Mesenchymal stem cell (in vitro differentiated cells and primary cell): ENCODE data around the gene ZBTB3. TPM values are rescaled to one million over a fixed set of nuclear protein-coding genes. Genes with fewer than 3 reads are reported as not detected.

Experiments used
- DNase-seq: peaks from one replicate; pipeline ENCODE4 v3.0.0-alpha.2; 2013
- H2AFZ ChIP-seq: one replicate; pipeline ENCODE4 v1.6.1; 2013; ENCODE audit warnings: low read depth, mild to moderate bottlenecking, control low read depth, inconsistent platforms, low read length, moderate library complexity
- H2AK5ac ChIP-seq: 2 replicates; pipeline ENCODE4 v1.6.1; 2013; ENCODE audit warnings: low read length, moderate library complexity, mild to moderate bottlenecking, inconsistent platforms; ENCODE audit not compliant: severe bottlenecking
- H2BK120ac ChIP-seq: one replicate; pipeline ENCODE4 v1.6.1; 2013; ENCODE audit warnings: low read depth, mild to moderate bottlenecking, inconsistent platforms, low read length, moderate library complexity
- H2BK12ac ChIP-seq, 2 experiments: one replicate each; pipeline ENCODE4 v1.6.1; 2013; ENCODE audit warnings: inconsistent platforms in 2 of 2, low read length in 2 of 2, mild to moderate bottlenecking in 2 of 2, moderate library complexity in 2 of 2, control low read depth in 1 of 2
- H2BK15ac ChIP-seq: one replicate; pipeline ENCODE4 v1.6.1; 2013; ENCODE audit warnings: mild to moderate bottlenecking, low read depth, inconsistent platforms; ENCODE audit not compliant: poor library complexity, severe bottlenecking
- H2BK5ac ChIP-seq: 2 replicates; pipeline ENCODE4 v1.6.1; 2013; ENCODE audit warnings: low read depth, mild to moderate bottlenecking, low read length, control low read depth, inconsistent platforms; ENCODE audit not compliant: poor library complexity, severe bottlenecking
- H3K14ac ChIP-seq, 2 experiments: one replicate each; pipeline ENCODE4 v1.6.1; 2013; ENCODE audit warnings: inconsistent platforms in 2 of 2, low read length in 2 of 2, control low read depth in 1 of 2, mild to moderate bottlenecking in 1 of 2, moderate library complexity in 1 of 2
- H3K18ac ChIP-seq, 2 experiments: one replicate each; pipeline ENCODE4 v1.6.1; 2013; ENCODE audit warnings: inconsistent platforms in 2 of 2, low read length in 2 of 2, control low read depth in 1 of 2, low read depth in 1 of 2, mild to moderate bottlenecking in 1 of 2
- H3K23ac ChIP-seq, 2 experiments: one replicate each; pipeline ENCODE4 v1.6.1; 2013; ENCODE audit warnings: inconsistent platforms in 2 of 2, low read length in 2 of 2, mild to moderate bottlenecking in 2 of 2, moderate library complexity in 2 of 2, control low read depth in 1 of 2
- H3K27ac ChIP-seq: 2 replicates; pipeline ENCODE4 v1.5.1; 2013; ENCODE audit warnings: mild to moderate bottlenecking, moderate library complexity, low read length, control low read depth, inconsistent platforms; ENCODE audit not compliant: poor library complexity, severe bottlenecking
- H3K27me3 ChIP-seq, 2 experiments: 2 replicates each; pipeline versions ENCODE4 v1.6.1 to v1.7.0; 2013; ENCODE audit warnings: low read length in 2 of 2, mild to moderate bottlenecking in 2 of 2, moderate library complexity in 2 of 2, control low read depth in 1 of 2, inconsistent platforms in 1 of 2; ENCODE audit not compliant: control insufficient read depth in 1 of 2, insufficient read depth in 1 of 2
- H3K36me3 ChIP-seq, 2 experiments: 2 replicates each; pipeline versions ENCODE4 v1.6.1 to v1.7.0; 2013; ENCODE audit warnings: low read length in 2 of 2, control low read depth in 1 of 2, inconsistent platforms in 1 of 2, low read depth in 1 of 2, mild to moderate bottlenecking in 1 of 2; ENCODE audit not compliant: insufficient read depth in 2 of 2, control insufficient read depth in 1 of 2
- H3K4ac ChIP-seq, 2 experiments: one replicate each; pipeline ENCODE4 v1.6.1; 2013; ENCODE audit warnings: inconsistent platforms in 2 of 2, low read length in 2 of 2, mild to moderate bottlenecking in 2 of 2, moderate library complexity in 2 of 2, control low read depth in 1 of 2, low read depth in 1 of 2
- H3K4me1 ChIP-seq: 2 replicates; pipeline ENCODE4 v1.6.1; 2013; ENCODE audit warnings: low read depth, low read length, control low read depth; ENCODE audit not compliant: control insufficient read depth, insufficient read depth
- H3K4me2 ChIP-seq: 2 replicates; pipeline ENCODE4 v1.6.1; 2013; ENCODE audit warnings: low read length, mild to moderate bottlenecking, inconsistent platforms; ENCODE audit not compliant: poor library complexity, severe bottlenecking
- H3K4me3 ChIP-seq, 2 experiments: 2 replicates each; pipeline versions ENCODE4 v1.5.1 to v1.7.0; 2013; ENCODE audit warnings: low read length in 2 of 2, mild to moderate bottlenecking in 2 of 2, control low read depth in 1 of 2, low read depth in 1 of 2; ENCODE audit not compliant: insufficient read depth in 1 of 2
- H3K79me1 ChIP-seq: replicated peaks from 2 replicates; pipeline ENCODE4 v1.6.1; 2013; ENCODE audit warnings: mild to moderate bottlenecking, control low read depth, low read length, inconsistent platforms; ENCODE audit not compliant: poor library complexity, severe bottlenecking
- H3K9ac ChIP-seq: 2 replicates; pipeline ENCODE4 v1.7.0; 2013; ENCODE audit warnings: mild to moderate bottlenecking, low read length, moderate library complexity
- H3K9me3 ChIP-seq: 2 replicates; pipeline ENCODE4 v1.7.0; 2013; ENCODE audit warnings: mild to moderate bottlenecking, low read length; ENCODE audit not compliant: control insufficient read depth
- H4K8ac ChIP-seq: one replicate; pipeline ENCODE4 v1.6.1; 2013; ENCODE audit warnings: inconsistent platforms, mild to moderate bottlenecking, low read length, moderate library complexity
- H4K91ac ChIP-seq: one replicate; pipeline ENCODE4 v1.6.1; 2013; ENCODE audit warnings: mild to moderate bottlenecking, low read length, inconsistent platforms
- WGBS: methylation state at CpG from one replicate; pipeline ENCODE4 v1.1.7; 2013; ENCODE audit warnings: mixed read lengths; 5-methylcytosine and 5-hydroxymethylcytosine counted together
- polyA plus RNA-seq, 2 experiments: library from polyadenylated mRNA; stranded (reverse); fragments of 200-250 nt; gene quantifications; one replicate each; pipeline ENCODE4 v1.2.3, GENCODE V29; 2013

Gene ZBTB3
- polyA plus RNA-seq (2013, experiment 1 of 2) = 5.1 TPM
- 5.0 TPM for polyA plus RNA-seq (2013, experiment 2 of 2)

DNA sequence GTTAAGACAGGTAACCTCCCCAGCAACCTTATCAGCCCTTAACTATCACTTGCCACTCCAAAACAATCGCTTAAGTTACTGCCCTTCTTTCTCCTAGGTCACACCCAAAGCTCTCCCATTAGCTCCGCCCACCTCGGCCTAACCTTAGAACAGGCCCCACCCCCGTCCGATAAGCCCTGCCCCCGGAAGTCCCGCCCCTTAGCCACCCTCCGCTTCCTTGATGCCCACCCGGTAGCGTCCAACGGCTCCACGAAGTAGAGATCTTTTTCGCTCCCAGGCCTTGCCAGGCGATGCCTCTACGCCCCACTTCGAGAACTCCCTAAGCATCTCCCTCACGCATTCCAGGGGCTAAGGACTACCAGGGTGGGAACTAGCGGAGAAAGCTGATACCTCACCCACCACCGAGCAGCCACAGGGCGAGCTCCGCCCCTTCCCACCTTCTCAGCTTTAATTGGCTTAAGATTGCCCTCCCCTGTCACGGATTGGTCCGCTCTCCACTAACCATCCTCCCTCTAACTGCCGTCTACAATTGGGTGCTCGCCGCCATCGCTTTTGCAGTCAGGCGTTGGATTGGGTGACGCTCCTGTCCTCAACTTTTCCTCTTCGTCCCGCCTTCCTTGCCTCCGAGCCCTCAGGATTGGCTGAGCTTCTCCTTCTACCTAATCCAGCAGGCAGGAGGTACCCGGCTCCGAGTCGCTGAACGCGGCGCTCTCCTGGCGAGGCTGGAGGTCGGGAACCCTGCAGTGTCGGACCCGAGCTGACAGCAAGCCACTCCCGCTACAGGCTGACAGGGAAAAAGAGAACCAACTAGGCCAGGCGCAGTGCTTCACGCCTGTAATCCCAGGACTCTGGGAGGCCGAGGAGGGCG lies at the start of gene ZBTB3:
TSS of gene ZBTB3 (minus strand) at position 425 of the 868 bp plus-strand sequence. CDS start 496 bp downstream, outside the sequence.
- H3K4me1 ChIP-seq = peaks cover 11% of the 10 kb centered on the region
- peak within 1 kb of the TSS; percentile 96 for H3K27ac ChIP-seq
- peak within 1 kb of the TSS; percentile 87 to 94 for H3K18ac ChIP-seq
- H3K14ac ChIP-seq = no peak within 1 kb of the TSS
- no peak within 1 kb of the TSS for H2BK5ac ChIP-seq
- H3K9ac ChIP-seq = peak within 1 kb of the TSS; percentile 89
- peak within 1 kb of the TSS; percentile 94 for H2BK120ac ChIP-seq
- H4K8ac ChIP-seq = peak within 1 kb of the TSS; percentile 100
- peak within 1 kb of the TSS; percentile 97 for H2BK15ac ChIP-seq
- peak; percentile 100 for DNase-seq
- peaks cover 23% of the 10 kb centered on the region for H3K79me1 ChIP-seq
- WGBS = 2% methylated on average over 47 of the region's 47 CpGs
- H2AFZ ChIP-seq = peak within 1 kb of the TSS; percentile 69
- H3K23ac ChIP-seq = no peak within 1 kb of the TSS
- H3K36me3 ChIP-seq = peaks cover 16 to 27% of the 10 kb centered on the region in 2 experiments
- peak within 1 kb of the TSS; percentile 46 to 75 for H3K4ac ChIP-seq
- H3K27me3 ChIP-seq = no peaks in the 10 kb centered on the region
- H2AK5ac ChIP-seq = peak within 1 kb of the TSS; percentile 63
- peak within 1 kb of the TSS; percentile 46 to 57 for H2BK12ac ChIP-seq
- peak within 1 kb of the TSS; percentile 99 for H4K91ac ChIP-seq
- H3K9me3 ChIP-seq = no peaks in the 10 kb centered on the region
- peak within 1 kb of the TSS; percentile 73 for H3K4me2 ChIP-seq
- H3K4me3 ChIP-seq = peak within 1 kb of the TSS; percentile 79 to 87

DNA sequence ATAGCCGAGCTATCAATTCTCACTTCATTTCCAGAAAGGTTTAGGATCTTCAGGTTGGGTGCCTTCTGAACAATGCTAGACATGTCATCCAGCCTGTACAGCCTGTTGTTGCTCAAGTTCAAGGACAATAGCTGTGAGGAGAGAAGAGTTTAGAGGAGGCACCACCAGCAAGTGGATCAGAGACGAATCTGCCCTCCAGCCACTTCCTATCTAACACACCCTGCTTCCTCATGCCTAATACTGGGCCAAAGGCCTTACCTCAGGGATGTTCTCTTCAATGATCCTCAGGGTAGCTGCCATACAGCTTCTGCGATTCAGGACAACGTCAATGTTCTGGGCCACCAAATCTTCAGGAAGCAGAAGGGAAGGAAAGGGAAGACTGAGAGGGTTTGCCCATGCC lies 47.1 kb upstream of the ZBTB3 start:
- Histone ChIP-seq H3K27me3 (no peaks in the 10 kb centered on the region), H3K4me1 (peaks cover 6% of the 10 kb centered on the region), H3K14ac (no peak overlapping the region), H3K36me3 (peaks cover 67 to 74% of the 10 kb centered on the region in 2 experiments), H4K8ac (no peak overlapping the region), H2BK5ac (no peak overlapping the region), H3K18ac (no peak overlapping the region), H3K9ac (no peak overlapping the region), H3K9me3 (no peaks in the 10 kb centered on the region), H2BK12ac (no peak overlapping the region), H3K27ac (no peak overlapping the region), H3K4me3 (no peak overlapping the region), H3K79me1 (peaks cover 34% of the 10 kb centered on the region), H2BK120ac (no peak overlapping the region), H2BK15ac (no peak overlapping the region), H2AFZ (no peak overlapping the region), H3K23ac (no peak overlapping the region), H4K91ac (no peak overlapping the region), H3K4me2 (no peak overlapping the region), H3K4ac (no peak overlapping the region), H2AK5ac (no peak overlapping the region)
- 96% methylated on average over 4 of the region's 4 CpGs for WGBS
- no peak for DNase-seq

DNA sequence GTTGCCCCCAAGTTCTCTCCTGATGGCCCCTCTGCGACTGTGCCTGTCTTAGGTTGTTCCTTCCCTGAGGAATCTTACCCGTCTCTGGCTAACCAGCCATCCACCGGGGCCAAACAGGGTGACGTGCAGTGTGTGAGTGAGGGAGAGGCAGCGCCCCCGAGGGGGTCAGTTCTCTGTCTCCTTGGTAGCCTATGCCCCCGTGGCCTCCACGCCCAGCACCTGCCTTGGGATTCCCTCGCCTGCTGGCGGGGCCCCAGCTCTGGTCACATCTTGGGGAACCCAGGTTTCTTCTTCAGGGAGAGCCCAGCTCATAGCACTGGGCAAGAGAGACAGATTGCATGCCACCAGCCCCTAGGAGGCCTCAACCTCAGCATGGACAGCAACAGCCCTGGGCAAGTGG lies 45.5 kb upstream of the ZBTB3 start:
- no peak overlapping the region for H2BK15ac ChIP-seq
- H3K79me1 ChIP-seq = peaks cover 42% of the 10 kb centered on the region
- H2BK120ac ChIP-seq = no peak overlapping the region
- H3K23ac ChIP-seq = no peak overlapping the region
- 96% methylated on average over 10 of the region's 10 CpGs for WGBS
- peaks cover 82 to 90% of the 10 kb centered on the region in 2 experiments for H3K36me3 ChIP-seq
- H2AK5ac ChIP-seq = no peak overlapping the region
- H3K9ac ChIP-seq = no peak overlapping the region
- H2BK12ac ChIP-seq = no peak overlapping the region
- no peak overlapping the region for H3K4ac ChIP-seq
- H3K27ac ChIP-seq = no peak overlapping the region
- peaks cover 6% of the 10 kb centered on the region for H3K4me1 ChIP-seq
- H3K18ac ChIP-seq = no peak overlapping the region
- no peak overlapping the region for H3K4me3 ChIP-seq
- no peak overlapping the region for H2BK5ac ChIP-seq
- no peak overlapping the region for H3K4me2 ChIP-seq
- H3K9me3 ChIP-seq = no peaks in the 10 kb centered on the region
- no peak overlapping the region for H3K14ac ChIP-seq
- no peak overlapping the region for H4K8ac ChIP-seq
- H2AFZ ChIP-seq = no peak overlapping the region
- no peak for DNase-seq
- H4K91ac ChIP-seq = no peak overlapping the region
- no peaks in the 10 kb centered on the region for H3K27me3 ChIP-seq

DNA sequence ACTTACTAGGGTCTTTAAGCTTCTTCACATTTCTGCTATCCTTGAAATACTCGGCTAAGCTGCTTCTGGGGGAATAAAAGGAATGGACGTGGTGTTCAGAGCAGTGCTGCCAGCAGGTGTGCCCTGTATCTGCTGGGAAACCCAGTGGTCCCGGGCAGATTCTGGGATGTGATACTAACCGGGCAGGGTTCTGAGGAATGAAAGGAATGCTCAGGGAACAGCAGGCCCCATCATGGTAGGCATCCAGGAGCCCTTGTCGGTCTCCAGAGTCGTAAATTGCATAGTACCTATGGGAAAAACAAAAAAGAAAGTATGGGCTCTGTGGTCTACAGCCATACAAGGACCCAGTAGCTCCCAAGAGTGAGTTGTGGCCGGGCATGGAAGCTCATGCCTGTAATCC lies 42.3 kb upstream of the ZBTB3 start:
- no peak overlapping the region for H3K4me3 ChIP-seq
- no peak for DNase-seq
- H4K8ac ChIP-seq = no peak overlapping the region
- H2BK12ac ChIP-seq = no peak overlapping the region
- H3K4me1 ChIP-seq = peaks cover 9% of the 10 kb centered on the region
- no peaks in the 10 kb centered on the region for H3K9me3 ChIP-seq
- no peak overlapping the region for H2AFZ ChIP-seq
- no peak overlapping the region for H3K23ac ChIP-seq
- H3K18ac ChIP-seq = no peak overlapping the region
- H2BK15ac ChIP-seq = no peak overlapping the region
- no peak overlapping the region for H3K9ac ChIP-seq
- H3K27me3 ChIP-seq = no peaks in the 10 kb centered on the region
- peaks cover 85 to 90% of the 10 kb centered on the region in 2 experiments for H3K36me3 ChIP-seq
- no peak overlapping the region for H3K4me2 ChIP-seq
- no peak overlapping the region for H3K27ac ChIP-seq
- H3K79me1 ChIP-seq = peaks cover 36% of the 10 kb centered on the region
- WGBS = 88% methylated on average over 7 of the region's 7 CpGs
- H2BK120ac ChIP-seq = no peak overlapping the region
- no peak overlapping the region for H3K14ac ChIP-seq
- H3K4ac ChIP-seq = no peak overlapping the region
- H2AK5ac ChIP-seq = no peak overlapping the region
- no peak overlapping the region for H2BK5ac ChIP-seq
- no peak overlapping the region for H4K91ac ChIP-seq
